NCI-H2107 treated with DMSO at 0.1 percent for 48 hours (cell line): ENCODE data around the gene NTN3.
"Not testable (repeated sequence)": the region's sequence is repeated elsewhere in the genome, so short reads cannot be mapped to it uniquely, and the experiment has no call there.

Experiments
- DNase-seq: peaks from one replicate; lab custom pipeline; 2025; ENCODE audit not compliant: unreplicated experiment; lab: John Stamatoyannopoulos, UW

NTN3 gene

DNA sequence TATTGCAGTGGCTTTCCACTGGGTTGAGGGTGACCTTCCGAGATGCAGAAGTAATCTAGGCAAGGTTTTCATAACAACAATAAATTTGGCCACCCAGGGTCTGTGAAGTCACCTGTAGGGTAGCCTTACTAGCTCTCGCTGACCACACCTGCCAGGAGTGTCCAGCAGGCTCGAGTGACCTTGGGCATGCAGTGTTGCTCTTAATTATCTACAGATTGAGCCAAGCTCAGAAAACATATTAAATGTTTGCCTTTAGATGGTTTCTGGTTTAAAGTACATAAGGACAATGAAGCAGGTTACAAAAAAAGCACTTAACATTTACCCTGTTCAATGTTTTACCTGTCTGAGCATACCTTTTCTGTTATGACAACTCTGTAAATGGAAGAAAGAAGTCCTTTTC, 5.6 kb downstream of the NTN3 start:
- DNase-seq = no peak

DNA sequence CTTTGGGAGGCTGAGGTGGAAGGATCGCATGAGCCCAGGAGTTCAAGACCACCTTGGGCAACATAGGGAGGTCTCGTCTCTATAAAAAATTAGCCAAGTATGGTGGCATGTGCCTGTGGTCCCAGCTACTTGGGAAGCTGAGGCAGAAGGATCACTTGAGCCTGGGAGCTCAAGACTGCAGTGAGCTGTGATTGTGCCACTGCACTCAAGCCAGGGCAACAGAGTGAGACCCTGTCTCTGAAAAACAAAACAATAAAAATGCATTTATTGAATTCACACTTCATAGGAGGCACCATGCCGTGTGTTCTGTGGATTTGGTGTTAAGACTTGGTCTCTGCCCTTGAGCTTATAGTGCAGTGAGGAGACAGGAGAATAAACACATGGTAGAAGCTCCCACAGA, 6.2 kb downstream of the NTN3 start:
- no peak for DNase-seq

- no peak for DNase-seq
Observed at GRCh38 chr16:2478279-2478678, 7.2 kb downstream of the NTN3 start.

- DNase-seq = not testable (repeated sequence)
Observed at GRCh38 chr16:2479996-2480395, 8.9 kb downstream of the NTN3 start.

DNA sequence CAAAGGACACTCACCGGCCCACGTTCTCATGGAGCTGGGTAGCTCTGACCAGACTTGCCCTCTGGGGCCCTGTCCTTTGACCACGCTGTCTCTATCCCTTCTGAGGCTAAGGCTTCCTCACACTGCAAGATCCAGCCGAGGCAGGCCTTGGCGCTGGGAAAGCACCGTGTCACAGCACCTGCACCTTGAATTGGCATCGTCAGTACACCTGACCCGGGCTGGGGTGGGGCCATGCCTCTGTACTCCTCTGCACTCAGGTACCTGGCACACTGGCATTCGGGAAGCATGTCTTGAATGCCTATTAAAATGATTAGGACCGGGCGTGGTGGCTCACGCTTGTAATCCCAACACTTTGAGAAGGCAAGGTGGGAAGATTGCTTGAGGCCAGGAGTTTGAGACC, 9.9 kb downstream of the NTN3 start:
- no peak for DNase-seq

DNA sequence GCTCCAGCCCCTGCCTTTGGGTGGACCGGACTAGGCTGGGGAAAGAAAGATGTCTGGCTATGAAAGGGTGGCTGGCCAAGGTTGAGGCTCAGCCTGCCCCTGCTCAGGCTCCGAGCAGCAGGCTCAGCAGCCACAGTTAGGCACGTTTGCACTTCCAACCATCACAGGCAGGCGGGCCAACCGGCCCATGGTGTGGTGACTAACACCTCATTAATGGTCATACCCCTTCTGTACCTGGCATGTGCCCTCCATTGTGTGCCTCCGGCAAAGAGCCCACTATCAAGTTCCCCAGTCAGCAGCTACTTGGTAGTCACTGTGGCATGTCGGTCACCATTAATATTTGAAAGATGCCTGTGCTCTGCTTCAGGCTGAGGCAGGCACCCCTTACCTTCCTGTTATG, 10.6 kb downstream of the NTN3 start:
- DNase-seq = no peak

DNA sequence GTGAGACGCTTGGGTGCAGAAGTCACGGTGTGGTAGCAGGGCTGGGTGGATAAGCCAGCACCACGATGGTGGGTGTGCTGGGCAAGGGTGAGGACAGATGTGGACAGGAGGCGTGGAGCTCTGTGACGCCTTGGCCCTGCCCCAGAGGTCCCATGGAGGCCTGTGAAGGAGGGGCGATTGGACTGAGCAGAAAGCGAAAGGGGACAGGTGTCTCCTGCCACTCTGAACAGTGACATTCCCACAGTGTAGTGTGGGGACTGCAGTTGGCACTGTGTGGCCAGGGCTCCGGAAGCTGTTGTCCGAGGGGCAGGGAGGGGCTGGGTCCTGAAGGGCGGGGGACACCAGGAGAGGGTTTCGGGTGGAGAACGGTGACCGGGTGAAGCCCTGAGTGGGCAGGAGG, 11.2 kb downstream of the NTN3 start:
- no peak for DNase-seq

DNA sequence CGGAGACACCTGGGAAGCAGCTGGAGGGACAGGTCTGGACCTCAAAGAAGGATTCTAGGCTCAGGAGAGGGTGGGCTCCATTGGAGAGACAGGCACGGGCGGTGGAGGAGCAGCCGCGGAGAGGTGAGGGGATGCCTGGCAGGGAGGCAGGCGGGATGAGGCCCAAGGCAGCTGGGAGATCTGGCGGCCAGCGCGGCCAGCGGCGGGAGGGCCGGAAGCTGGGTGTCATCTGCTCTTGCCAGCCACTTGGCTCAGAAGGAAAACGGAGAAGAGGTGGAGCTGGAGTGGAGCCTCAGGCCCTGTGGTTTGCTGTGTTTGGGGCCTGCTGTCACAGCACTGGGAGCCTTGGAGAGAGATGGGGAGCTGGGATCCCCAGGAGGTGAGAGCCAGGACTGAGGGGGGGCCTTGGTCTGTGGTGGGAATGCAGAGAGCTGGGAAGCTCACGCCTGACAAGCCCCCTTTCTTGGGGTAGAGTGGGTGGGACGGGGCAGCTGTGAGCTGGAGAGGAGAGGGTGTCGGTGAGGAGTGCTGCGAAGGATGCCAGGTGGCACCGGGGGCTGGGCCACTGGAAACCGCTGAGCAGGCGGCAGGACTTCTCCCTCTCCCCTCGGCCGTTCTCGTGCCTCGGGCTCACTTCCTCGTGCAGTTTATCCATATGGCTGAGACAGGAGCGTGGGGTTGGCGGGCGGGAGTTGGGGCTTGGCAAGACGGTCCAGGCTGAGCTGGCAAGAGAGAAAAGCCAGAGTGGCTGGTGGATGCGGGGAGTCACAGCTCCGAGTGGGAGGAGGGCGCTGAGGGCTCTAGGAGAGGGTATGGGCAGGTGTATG, 11.8 kb downstream of the NTN3 start:
- DNase-seq = peak; percentile 83

GRCh38 chr16:2483939-2484897, 13.1 kb downstream of the NTN3 start:
- DNase-seq = no peak

DNA sequence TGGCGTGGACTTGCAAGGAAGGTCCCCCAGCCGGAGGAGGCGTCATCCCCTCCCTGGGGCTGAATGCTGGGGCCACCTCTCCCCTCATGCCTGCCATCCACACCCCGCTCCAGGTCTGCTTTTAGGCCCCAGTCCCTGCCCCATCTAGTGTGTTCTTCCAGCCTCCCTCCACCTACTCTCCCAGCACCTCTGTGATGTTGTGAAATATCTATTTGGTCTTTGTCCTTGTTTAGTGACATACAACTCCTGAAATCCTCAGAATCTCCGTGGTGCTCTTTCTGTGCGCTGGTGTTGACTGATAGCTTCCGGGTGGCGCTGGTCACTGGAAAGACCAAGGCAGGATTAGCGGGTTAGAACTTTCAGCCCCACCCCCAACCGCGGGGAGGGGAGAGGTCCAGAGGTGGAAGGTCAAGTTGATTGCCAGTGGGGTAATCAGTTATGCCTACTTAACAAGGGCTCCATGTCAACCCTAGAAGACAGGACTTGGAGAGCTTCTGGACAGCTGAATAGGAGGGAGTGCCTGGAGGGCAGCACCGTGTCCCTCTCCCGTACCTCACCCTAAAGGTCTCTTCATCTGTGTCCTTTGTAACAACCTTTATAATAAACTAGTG, 13.9 kb downstream of the NTN3 start:
- DNase-seq = no peak

GRCh38 chr16:2485811-2486507, 14.9 kb downstream of the NTN3 start:
- DNase-seq = no peak

- peak; percentile 58 for DNase-seq
Observed at GRCh38 chr16:2486645-2487516, 15.8 kb downstream of the NTN3 start.

- DNase-seq = no peak
Observed at GRCh38 chr16:2487517-2487842, 16.4 kb downstream of the NTN3 start.

- DNase-seq = no peak
Observed at GRCh38 chr16:2487903-2488531, 16.9 kb downstream of the NTN3 start.

- DNase-seq = no peak
Observed at GRCh38 chr16:2489581-2489980, 18.5 kb downstream of the NTN3 start.

- DNase-seq = peak; percentile 85
Observed at GRCh38 chr16:2490190-2491105, 19.4 kb downstream of the NTN3 start.

DNA sequence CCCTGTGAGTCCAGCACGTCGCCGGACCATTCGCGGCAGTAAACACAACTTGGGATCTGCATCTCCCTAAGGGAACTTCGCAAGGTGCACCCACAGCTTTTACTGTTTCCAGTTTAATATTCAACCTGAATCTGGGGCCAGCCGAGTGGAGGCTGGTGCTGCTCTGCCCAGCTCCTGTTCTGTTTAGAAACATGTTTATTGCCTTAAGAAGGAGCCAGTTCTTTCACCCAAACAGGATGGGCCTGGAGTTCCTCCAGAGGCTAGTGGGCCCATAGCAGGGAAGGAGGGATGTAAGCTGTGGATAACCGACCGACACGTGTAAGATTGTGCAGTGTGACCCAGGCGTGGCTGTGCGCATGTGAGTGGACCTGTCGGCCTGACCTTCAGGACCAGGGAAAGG, 21.2 kb downstream of the NTN3 start:
- no peak for DNase-seq

GRCh38 chr16:2493605-2494004, 22.5 kb downstream of the NTN3 start:
- no peak for DNase-seq

GRCh38 chr16:2494616-2495015, 23.5 kb downstream of the NTN3 start:
- DNase-seq = no peak
